Peyer's patch (tissue), 4 donors: Measurements from ENCODE around the gene EFNA4. TPM values are rescaled to one million over a fixed set of nuclear protein-coding genes. Genes with fewer than 3 reads are reported as not detected.

ENCODE experiments used
- DNase-seq, 3 donors: peaks; one replicate each; pipeline ENCODE4 v3.0.0-alpha.2; 2017 to 2019
- H3K27ac ChIP-seq, 4 donors: fragments of 200-600 bp; sonication (generic); one replicate each; pipeline ENCODE4 v1.5.1; 2016 to 2019
- H3K27me3 ChIP-seq, 2 donors: fragments of 200-600 bp; sonication (generic); one replicate each; pipeline ENCODE4 v1.5.1; 2019
- H3K36me3 ChIP-seq, 3 donors: fragments of 200-600 bp; sonication (generic); one replicate each; pipeline ENCODE4 v1.5.1; 2016 to 2019
- H3K4me1 ChIP-seq, 4 donors: fragments of 200-600 bp; sonication (generic); one replicate each; pipeline ENCODE4 v1.5.1; 2016 to 2019
- H3K4me3 ChIP-seq, 4 donors: fragments of 200-600 bp; sonication (generic); 1 replicate in 3 of 4; 2 replicates in 1 of 4; pipeline ENCODE4 v1.5.1; 2016 to 2019; ENCODE audit warnings: mild to moderate bottlenecking in 1 of 4
- H3K9me3 ChIP-seq, 4 donors: fragments of 200-600 bp; sonication (generic); one replicate each; pipeline ENCODE4 v1.5.1; 2016 to 2019; ENCODE audit warnings: mild to moderate bottlenecking in 1 of 4
- POLR2A ChIP-seq, 2 donors: fragments of 450-650 bp; IDR thresholded peaks; one replicate each; pipeline ENCODE4 v1.5.1; 2017; ENCODE audit warnings: antibody characterized with exemption in 2 of 2, mild to moderate bottlenecking in 2 of 2, moderate library complexity in 2 of 2
- total RNA-seq, 4 donors: library from RNA; depleted of rRNA; stranded (reverse); fragments of >200 nt; gene quantifications; one replicate each; pipeline ENCODE4 v1.1.0, GENCODE V29; 2016
- TF ChIP-seq, protein P1 (sequence below), 6 experiments: fragments of 450-650 bp in 4 of 6; fragments of 200-600 bp in 2 of 6; sonication (generic) in 1 of 6; IDR thresholded peaks; one replicate each; pipeline ENCODE4 v1.5.1; 2017 to 2019; ENCODE audit warnings: antibody characterized with exemption in 6 of 6, mild to moderate bottlenecking in 3 of 6, moderate library complexity in 1 of 6

EFNA4 gene
- total RNA-seq, 4 donors from 2014 or later, result 2.5 to 39.6 (median 18.2) TPM

DNA sequence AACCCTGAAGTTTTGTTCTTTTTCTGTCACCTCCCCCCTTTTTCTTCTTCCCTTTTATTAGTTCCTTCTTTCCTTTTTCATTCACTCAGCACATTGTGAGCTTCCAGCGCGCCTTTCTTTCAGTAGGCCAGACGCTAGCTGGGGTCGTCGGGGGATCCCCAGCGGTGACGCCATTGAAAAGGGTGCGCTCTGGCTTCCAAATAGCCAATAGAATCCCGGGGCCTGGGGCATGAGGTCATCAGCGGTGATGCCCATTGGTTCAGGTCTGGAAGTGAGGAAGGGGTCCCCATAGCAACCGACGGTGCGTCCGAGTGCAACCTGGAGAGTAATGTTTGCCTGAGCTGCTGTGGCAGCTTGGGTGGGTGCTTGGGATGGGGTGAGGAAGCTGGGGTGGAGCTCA is 8.2 kb downstream of the EFNA4 start:
- H3K36me3 ChIP-seq, result peaks cover 0 to 18% (median 0%) of the 10 kb centered on the region in 3 donors
- no peak for DNase-seq
- H3K9me3 ChIP-seq, result no peaks in the 10 kb centered on the region
- H3K27me3 ChIP-seq, result no peaks in the 10 kb centered on the region
- peak overlapping the region in 1 of 4 donors; percentile 30 for H3K27ac ChIP-seq
- TF ChIP-seq POLR2A (IDR thresholded peaks at IDR 0.05), result no peak
- TF ChIP-seq, protein P1, sequence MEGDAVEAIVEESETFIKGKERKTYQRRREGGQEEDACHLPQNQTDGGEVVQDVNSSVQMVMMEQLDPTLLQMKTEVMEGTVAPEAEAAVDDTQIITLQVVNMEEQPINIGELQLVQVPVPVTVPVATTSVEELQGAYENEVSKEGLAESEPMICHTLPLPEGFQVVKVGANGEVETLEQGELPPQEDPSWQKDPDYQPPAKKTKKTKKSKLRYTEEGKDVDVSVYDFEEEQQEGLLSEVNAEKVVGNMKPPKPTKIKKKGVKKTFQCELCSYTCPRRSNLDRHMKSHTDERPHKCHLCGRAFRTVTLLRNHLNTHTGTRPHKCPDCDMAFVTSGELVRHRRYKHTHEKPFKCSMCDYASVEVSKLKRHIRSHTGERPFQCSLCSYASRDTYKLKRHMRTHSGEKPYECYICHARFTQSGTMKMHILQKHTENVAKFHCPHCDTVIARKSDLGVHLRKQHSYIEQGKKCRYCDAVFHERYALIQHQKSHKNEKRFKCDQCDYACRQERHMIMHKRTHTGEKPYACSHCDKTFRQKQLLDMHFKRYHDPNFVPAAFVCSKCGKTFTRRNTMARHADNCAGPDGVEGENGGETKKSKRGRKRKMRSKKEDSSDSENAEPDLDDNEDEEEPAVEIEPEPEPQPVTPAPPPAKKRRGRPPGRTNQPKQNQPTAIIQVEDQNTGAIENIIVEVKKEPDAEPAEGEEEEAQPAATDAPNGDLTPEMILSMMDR (IDR thresholded peaks at IDR 0.05), result no peak
- peaks cover 0 to 18% (median 6%) of the 10 kb centered on the region in 4 donors for H3K4me1 ChIP-seq
- no peak overlapping the region for H3K4me3 ChIP-seq

DNA sequence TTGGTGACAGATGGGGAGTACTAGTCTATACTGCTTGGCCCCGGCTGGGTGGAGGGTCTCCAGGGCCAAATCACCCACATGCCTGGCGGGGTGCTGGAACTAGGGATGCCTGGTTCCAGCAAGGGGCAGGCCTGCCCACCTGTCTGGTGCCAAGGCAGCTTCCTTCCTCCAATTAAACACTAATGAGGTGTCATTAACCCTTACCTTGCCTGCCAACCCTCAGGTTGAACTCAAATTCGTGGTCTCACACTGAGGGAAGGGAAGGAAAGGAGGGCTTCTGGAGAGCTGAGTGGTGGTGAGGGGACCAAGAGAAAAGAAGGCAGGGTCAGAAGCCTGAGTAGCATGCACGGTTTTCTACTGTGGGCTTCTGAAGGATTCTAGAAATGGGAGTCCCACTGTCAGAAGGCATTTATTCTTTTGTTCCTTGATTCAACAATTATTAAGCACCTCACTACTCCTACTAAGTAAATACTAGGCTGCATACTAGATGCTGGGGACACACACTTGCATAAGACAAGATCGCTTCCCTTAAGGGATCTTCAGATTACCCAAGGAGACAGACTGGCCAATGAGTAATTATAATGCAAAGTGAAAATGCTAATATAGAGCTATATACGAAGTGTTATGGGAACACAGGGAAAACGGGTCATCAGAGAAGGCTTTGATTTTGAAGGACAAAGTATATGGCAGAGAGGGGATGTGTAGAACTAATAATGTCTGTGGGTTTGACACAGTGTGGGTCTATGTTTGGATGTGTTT is 9.2 kb downstream of the EFNA4 start:
- Histone ChIP-seq H3K27ac (no peak overlapping the region), H3K27me3 (no peaks in the 10 kb centered on the region), H3K4me3 (no peak overlapping the region), H3K36me3 (peaks cover 0 to 13% (median 0%) of the 10 kb centered on the region in 3 donors), H3K4me1 (peaks cover 0 to 18% (median 6%) of the 10 kb centered on the region in 4 donors), H3K9me3 (no peaks in the 10 kb centered on the region)
- TF ChIP-seq, protein P1 (IDR thresholded peaks at IDR 0.05), result no peak
- no peak for TF ChIP-seq POLR2A (IDR thresholded peaks at IDR 0.05)
- no peak for DNase-seq

DNA sequence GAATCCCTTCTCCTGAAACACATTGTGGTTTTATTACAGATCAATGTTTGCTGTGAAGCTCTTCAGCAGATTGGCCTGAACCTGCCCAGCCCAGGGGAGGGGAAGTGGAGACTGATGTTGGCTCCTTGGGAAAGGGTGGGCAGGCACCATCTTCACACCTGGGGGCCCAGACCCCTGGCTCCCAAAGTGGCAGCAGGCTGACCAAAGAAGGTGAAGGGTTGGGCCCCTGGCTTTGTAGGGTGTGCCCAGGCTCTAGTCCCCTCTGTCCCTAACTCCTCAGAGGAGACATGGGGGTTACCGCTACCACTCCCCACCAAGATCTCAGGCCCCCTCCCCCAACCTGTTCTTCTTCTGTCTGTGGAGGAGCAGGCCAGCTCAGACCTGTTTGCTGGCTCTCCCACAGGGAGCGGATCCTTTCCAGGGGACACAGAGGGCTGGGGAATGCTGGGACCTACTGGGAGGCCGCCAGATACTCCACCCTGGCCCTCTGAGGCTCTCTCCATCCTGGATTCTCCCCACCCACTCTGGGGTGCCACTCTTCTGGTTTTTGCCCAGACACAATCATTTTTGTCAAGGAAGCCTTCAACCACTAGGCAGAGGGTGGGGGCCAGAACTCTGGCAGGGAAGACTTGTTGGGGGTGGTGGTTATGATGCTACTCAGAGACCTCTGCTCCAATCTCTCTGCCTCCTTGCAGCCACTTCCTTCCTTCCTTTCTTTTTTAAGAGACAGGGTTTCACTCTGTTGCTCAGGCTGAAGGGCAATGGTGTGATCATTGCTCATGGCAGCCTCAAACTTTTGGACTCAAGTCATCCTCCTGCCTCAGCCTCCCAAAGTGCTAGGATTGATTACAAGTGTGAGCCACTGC is 10.1 kb downstream of the EFNA4 start:
- Histone ChIP-seq H3K27ac (no peak overlapping the region), H3K9me3 (no peaks in the 10 kb centered on the region), H3K4me1 (peaks cover 0 to 23% (median 6%) of the 10 kb centered on the region in 4 donors), H3K27me3 (no peaks in the 10 kb centered on the region), H3K4me3 (no peak overlapping the region), H3K36me3 (peaks cover 0 to 8% (median 0%) of the 10 kb centered on the region in 3 donors)
- no peak for TF ChIP-seq POLR2A (IDR thresholded peaks at IDR 0.05)
- TF ChIP-seq, protein P1 (IDR thresholded peaks at IDR 0.05), result no peak
- DNase-seq, result no peak

DNA sequence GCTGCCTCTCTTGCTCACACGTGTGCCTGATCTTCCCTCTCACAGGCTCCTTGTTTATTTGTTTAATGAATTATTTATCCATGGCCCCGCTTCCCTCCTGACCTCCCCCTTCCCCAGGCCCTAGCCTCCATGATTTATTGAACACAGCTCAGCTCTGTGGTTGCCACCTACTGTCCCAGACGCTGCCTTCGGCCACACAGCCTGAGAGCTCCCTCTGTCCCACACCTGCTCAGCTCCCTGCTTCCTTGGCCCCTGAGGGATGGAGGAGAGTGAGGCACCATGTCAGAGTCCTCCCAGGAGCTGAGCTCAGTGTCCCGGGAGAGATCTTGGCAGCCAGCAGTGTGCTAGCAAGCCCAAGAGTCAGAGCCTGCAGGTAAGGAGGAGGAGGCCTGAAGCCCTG is 12.0 kb downstream of the EFNA4 start:
- Histone ChIP-seq H3K4me3 (no peak overlapping the region), H3K4me1 (peaks cover 16 to 34% (median 21%) of the 10 kb centered on the region in 4 donors), H3K9me3 (no peaks in the 10 kb centered on the region), H3K27me3 (peaks cover 0 to 16% of the 10 kb centered on the region in 2 donors), H3K27ac (no peak overlapping the region), H3K36me3 (no peaks in the 10 kb centered on the region)
- no peak for DNase-seq
- no peak for TF ChIP-seq POLR2A (IDR thresholded peaks at IDR 0.05)
- TF ChIP-seq, protein P1 (IDR thresholded peaks at IDR 0.05), result no peak

DNA sequence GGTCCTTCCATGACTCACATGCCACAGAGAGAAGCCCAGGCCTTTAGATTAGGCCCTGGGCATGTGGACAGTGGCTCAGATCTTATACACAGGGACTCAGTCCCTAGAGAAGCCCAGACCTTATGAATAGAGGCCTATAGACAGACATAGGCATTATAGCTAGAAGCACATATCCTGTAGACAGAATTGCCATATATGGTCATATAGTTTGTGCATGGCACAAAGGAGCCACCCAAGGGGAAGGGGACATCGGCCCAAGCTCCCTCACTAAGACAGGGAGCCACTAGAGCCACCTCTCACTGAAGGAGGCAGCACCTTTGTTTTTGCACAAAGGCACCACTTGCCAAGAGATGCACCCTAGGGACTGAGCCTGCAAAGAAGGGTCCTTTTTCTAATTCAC is 12.8 kb downstream of the EFNA4 start:
- H3K36me3 ChIP-seq, result no peaks in the 10 kb centered on the region
- H3K4me3 ChIP-seq, result no peak overlapping the region
- peaks cover 20 to 34% (median 27%) of the 10 kb centered on the region in 4 donors for H3K4me1 ChIP-seq
- H3K27me3 ChIP-seq, result peaks cover 0 to 25% of the 10 kb centered on the region in 2 donors
- H3K9me3 ChIP-seq, result no peaks in the 10 kb centered on the region
- TF ChIP-seq POLR2A (IDR thresholded peaks at IDR 0.05), result no peak
- TF ChIP-seq, protein P1 (IDR thresholded peaks at IDR 0.05), result no peak
- DNase-seq, result no peak
- no peak overlapping the region for H3K27ac ChIP-seq
